GM12878 (cell line): Measurements from ENCODE around the gene CREB3L4. TPM values are rescaled to one million over a fixed set of nuclear protein-coding genes. Genes with fewer than 3 reads are reported as not detected.
A peak's percentile ranks its signal among the peaks of the same experiment; 100 is the strongest.

Experiments
- ATAC-seq: fragments of 200-7000 bp; cut with Tn5 transposase; 3 replicates; pipeline ENCODE4 v1.9.1; 2020; ENCODE audit warnings: mild to moderate bottlenecking, moderate library complexity
- BruUV-seq: library from RNA; stranded (reverse); fragments of 400-500 nt; replicated peaks from 2 replicates; lab custom pipeline; 2021; lab: Mats Ljungman, UMichigan
- CTCF ChIA-PET: fragments of 300-600 bp; sonication (Branson Sonifier 250); formaldehyde crosslinking; extraction: SDS; loops from one replicate; lab custom pipeline; 2021; ENCODE audit warnings: inconsistent platforms; lab: Yijun Ruan, JAX
- POLR2A ChIA-PET: fragments of 350-600 bp; formaldehyde crosslinking; extraction: SDS; loops from one replicate; lab custom pipeline; 2021; ENCODE audit warnings: inconsistent platforms; lab: Charles Lee
- RAD21 ChIA-PET: fragments of 300-600 bp; sonication (Branson Sonifier 250); formaldehyde crosslinking; loops from one replicate; lab custom pipeline; 2023; ENCODE audit warnings: antibody characterized with exemption; ENCODE audit not compliant: unreplicated experiment; lab: Charles Lee
- SMC1A ChIA-PET: fragments of 300-600 bp; sonication (Branson Sonifier 250); formaldehyde crosslinking; loops from one replicate; lab custom pipeline; 2023; ENCODE audit not compliant: unreplicated experiment, uncharacterized antibody; lab: Charles Lee
- DNase-seq: peaks from one replicate; pipeline ENCODE4 v3.0.0-alpha.2; 2011; ENCODE audit warnings: low read depth, low spot score
- FAIRE-seq: peaks from 3 replicates; lab custom pipeline; 2011; peaks lifted over from hg19 to GRCh38; lab: Jason Lieb, UNC
- H2AFZ ChIP-seq: 2 replicates; pipeline ENCODE4 v1.6.0; 2011; ENCODE audit warnings: low read depth, low read length, control low read depth; ENCODE audit not compliant: control insufficient read depth
- H3K27ac ChIP-seq: 2 replicates; pipeline ENCODE4 v1.5.1; 2011; ENCODE audit warnings: control low read depth; ENCODE audit not compliant: control insufficient read depth, insufficient read depth
- H3K27me3 ChIP-seq, 2 experiments: replicated peaks in 1 of 2; 2 replicates each; pipeline versions ENCODE4 v1.6.0 to v1.6.1; 2011; ENCODE audit warnings: low read length in 1 of 2; ENCODE audit not compliant: control insufficient read depth in 2 of 2, insufficient read depth in 2 of 2
- H3K36me3 ChIP-seq, 2 experiments: 2 replicates each; pipeline ENCODE4 v1.5.1; 2011; ENCODE audit warnings: low read length in 1 of 2; ENCODE audit not compliant: control insufficient read depth in 2 of 2, insufficient read depth in 2 of 2
- H3K4me1 ChIP-seq: 2 replicates; pipeline ENCODE4 v1.6.1; 2011; ENCODE audit warnings: mild to moderate bottlenecking, low read length, moderate library complexity, mixed read lengths; ENCODE audit not compliant: control insufficient read depth, insufficient read depth
- H3K4me2 ChIP-seq: 2 replicates; pipeline ENCODE4 v1.6.0; 2011; ENCODE audit warnings: control low read depth; ENCODE audit not compliant: control insufficient read depth, insufficient read depth
- H3K4me3 ChIP-seq: fragments of 200-600 bp; sonication (generic); 2 replicates; pipeline ENCODE4 v1.5.1; 2016
- H3K79me2 ChIP-seq: 2 replicates; pipeline ENCODE4 v1.6.0; 2011; ENCODE audit warnings: low read length; ENCODE audit not compliant: control insufficient read depth, insufficient read depth
- H3K9ac ChIP-seq: 2 replicates; pipeline ENCODE4 v1.8.0; 2011; ENCODE audit warnings: low read length, control low read depth, mixed read lengths; ENCODE audit not compliant: control insufficient read depth, insufficient read depth
- H3K9me3 ChIP-seq: replicated peaks from 3 replicates; pipeline ENCODE4 v1.5.1; 2011; ENCODE audit warnings: mild to moderate bottlenecking, low read length; ENCODE audit not compliant: control insufficient read depth, insufficient read depth
- H4K20me1 ChIP-seq: 2 replicates; pipeline ENCODE4 v1.6.0; 2011; ENCODE audit not compliant: control insufficient read depth, insufficient read depth
- CEBPB ChIP-seq, 2 experiments: fragments of 150-350 bp in 1 of 2; IDR thresholded peaks; 2 replicates each; pipeline ENCODE4 v1.6.1; 2012 to 2014; ENCODE audit warnings: low read depth in 2 of 2, low read length in 2 of 2, borderline replicate concordance in 1 of 2, inconsistent platforms in 1 of 2
- DPF2 ChIP-seq: fragments of 450-650 bp; IDR thresholded peaks from 2 replicates; pipeline ENCODE4 v1.6.1; 2017; ENCODE audit warnings: mild to moderate bottlenecking
- EP300 ChIP-seq, 2 experiments: fragments of 150-350 bp in 1 of 2; IDR thresholded peaks; 2 replicates each; pipeline ENCODE4 v1.6.1; 2011 to 2012; ENCODE audit warnings: low read depth in 2 of 2, low read length in 2 of 2, borderline replicate concordance in 1 of 2, improper control_type of control experiment in 1 of 2, inconsistent platforms in 1 of 2; ENCODE audit not compliant: control insufficient read depth in 1 of 2
- EZH2 ChIP-seq: IDR thresholded peaks from 2 replicates; pipeline ENCODE4 v1.6.1; 2012; ENCODE audit warnings: low read depth, mild to moderate bottlenecking, control low read depth, inconsistent platforms, low read length, borderline replicate concordance; ENCODE audit not compliant: control insufficient read depth
- HDAC2 ChIP-seq: fragments of 200-600 bp; sonication (generic); IDR thresholded peaks from 2 replicates; pipeline ENCODE4 v1.6.1; 2017
- LARP7 ChIP-seq: fragments of 450-650 bp; IDR thresholded peaks from 2 replicates; pipeline ENCODE4 v1.6.1; 2017; ENCODE audit warnings: mild to moderate bottlenecking
- NRF1 ChIP-seq: conservative IDR thresholded peaks from 2 replicates; pipeline ENCODE4 v1.6.1; 2011; ENCODE audit warnings: mild to moderate bottlenecking, low read depth, low read length, improper control_type of control experiment
- POU2F2 ChIP-seq: IDR thresholded peaks from 3 replicates; pipeline ENCODE4 v1.6.1; 2011; ENCODE audit warnings: low read depth, mild to moderate bottlenecking, low read length, borderline replicate concordance
- RAD21 ChIP-seq: IDR thresholded peaks from 2 replicates; pipeline ENCODE4 v1.6.1; 2011; ENCODE audit warnings: mild to moderate bottlenecking, low read depth, low read length, moderate library complexity; ENCODE audit not compliant: insufficient read depth
- TARDBP ChIP-seq: IDR thresholded peaks from 2 replicates; pipeline ENCODE4 v1.6.1; 2016; ENCODE audit warnings: borderline replicate concordance
- YBX1 ChIP-seq: fragments of 450-650 bp; IDR thresholded peaks from 2 replicates; pipeline ENCODE4 v1.6.1; 2016; ENCODE audit warnings: antibody characterized with exemption
- ZBTB33 ChIP-seq: fragments of 450-650 bp; IDR thresholded peaks from 2 replicates; pipeline ENCODE4 v1.6.1; 2017; ENCODE audit warnings: mild to moderate bottlenecking
- ZNF24 ChIP-seq: fragments of 450-650 bp; IDR thresholded peaks from 2 replicates; pipeline ENCODE4 v1.6.1; 2017; ENCODE audit warnings: antibody characterized with exemption, mild to moderate bottlenecking
- ZZZ3 ChIP-seq: IDR thresholded peaks from 2 replicates; pipeline ENCODE4 v1.6.1; 2011; ENCODE audit warnings: low read depth; ENCODE audit not compliant: control insufficient read depth, insufficient read length
- WGBS: methylation state at CpG from one replicate; pipeline ENCODE4 v1.1.6; 2016; ENCODE audit warnings: low lambda C conversion rate; ENCODE audit not compliant: insufficient replicate concordance, insufficient coverage; ENCODE audit errors: missing lambda C conversion rate; 5-methylcytosine and 5-hydroxymethylcytosine counted together
- in situ Hi-C: fragments of 300-500 bp; cut with MboI; formaldehyde crosslinking; loops from 9 replicates; pipeline ENCODE4 v1.14.3; 2018; ENCODE audit warnings: mixed read lengths
- intact Hi-C: fragments of 100-400 bp; cut with micrococcal nuclease; formaldehyde crosslinking; loops from one replicate; pipeline ENCODE4 v1.14.2; 2022; ENCODE audit not compliant: unreplicated experiment
- polyA plus RNA-seq, 11 experiments: library from polyadenylated mRNA; depleted of rRNA in 4 of 11; unstranded in 6 of 11; stranded (reverse) in 5 of 11; fragments of >200 nt; fragmentation: Nextera tagmentation in 4 of 11; fragmentation: Illumina TruSeq in 1 of 11; extraction: Ambion mirVana in 4 of 11; extraction: Trizol in 1 of 11; gene quantifications; 1 replicate in 1 of 11; 2 replicates in 10 of 11; pipeline versions ENCODE4 v1.2.1 to v1.2.3, GENCODE V29; 2011 to 2016; ENCODE audit warnings: inconsistent platforms in 2 of 11, missing spikeins in 2 of 11, low read depth in 1 of 11
- total RNA-seq, 4 experiments: library from RNA; depleted of rRNA in 3 of 4; stranded (reverse); fragments of >200 nt in 3 of 4; fragmentation: Illumina TruSeq in 1 of 4; extraction: Trizol in 1 of 4; gene quantifications; 2 replicates each; pipeline versions ENCODE4 v1.2.1 to v1.2.3, GENCODE V29; 2013 to 2021
- TF ChIP-seq, protein P1 (sequence below): fragments of 450-650 bp; IDR thresholded peaks from 2 replicates; pipeline ENCODE4 v1.6.1; 2017; ENCODE audit warnings: low read depth, mild to moderate bottlenecking, moderate library complexity
- TF ChIP-seq, protein P2 (sequence below): fragments of 450-650 bp; IDR thresholded peaks from 2 replicates; pipeline ENCODE4 v1.6.1; 2016; ENCODE audit warnings: mild to moderate bottlenecking, moderate library complexity, borderline replicate concordance

The CREB3L4 gene
- total and polyA plus RNA-seq, 10 of the 15 experiments (the other 5 are each of a cell fraction or from before 2014, with no cell fraction given) = 9.7 to 14.0 (median 12.1) TPM

DNA sequence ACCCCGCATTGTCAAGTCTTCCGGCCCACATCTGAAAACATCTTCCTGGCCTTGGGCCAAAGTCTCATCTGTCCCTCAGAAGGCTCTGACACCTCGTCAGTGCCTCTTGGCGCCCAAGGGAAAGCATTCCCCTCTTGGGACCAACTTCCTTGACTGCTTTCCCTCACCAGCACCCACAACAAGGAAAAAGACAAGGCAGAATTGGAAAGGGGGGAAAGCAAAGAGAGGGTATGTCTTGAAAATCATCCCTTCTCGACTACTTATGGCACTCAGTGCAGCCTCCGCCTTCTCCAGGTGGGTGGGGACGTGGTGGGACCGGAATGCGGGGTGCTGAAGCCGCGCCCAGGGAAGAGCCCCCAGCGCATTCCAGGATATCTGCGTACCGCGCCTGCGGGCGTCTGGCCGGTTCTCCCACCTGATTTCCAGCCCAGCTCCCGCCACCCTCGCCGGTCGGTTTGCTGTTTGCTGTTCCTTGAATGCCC lies 3.8 kb upstream of the CREB3L4 start:
- whole genome bisulfite sequencing = 2% methylated on average over 22 of the region's 22 CpGs
- in situ Hi-C loops = no loop called here
- ATAC-seq = no peak
- Histone ChIP-seq H3K4me1 (peaks cover 18% of the 10 kb centered on the region), H3K27me3 (no peaks in the 10 kb centered on the region), H2AFZ (peak overlapping the region; percentile 75), H3K36me3 (peaks cover 9 to 15% of the 10 kb centered on the region in 2 experiments), H3K79me2 (peaks cover 57% of the 10 kb centered on the region), H4K20me1 (no peaks in the 10 kb centered on the region; the same call in 1 of the 2 replicates), H3K4me3 (peak overlapping the region; percentile 88), H3K9ac (peak overlapping the region; percentile 98), H3K9me3 (no peaks in the 10 kb centered on the region), H3K27ac (peak overlapping the region; percentile 93), H3K4me2 (peak overlapping the region; percentile 92)
- ChIA-PET RAD21 (interaction anchor here (1.6 to 6.4 kb wide), 6 partner anchors 11 to 159 kb away, joined by 8 to 42 read pairs (median 14); partner anchors contain the start of genes DENND4B, GATAD2B, JTB and RAB13), SMC1A (interaction anchor here (1.8 to 7.7 kb wide), 3 partner anchors 13 to 167 kb away, joined by 5 to 82 read pairs (median 23); partner anchors contain the start of genes DENND4B and JTB), CTCF (interaction anchor here (0.9 to 7.1 kb wide), 7 partner anchors 13 to 180 kb away, joined by 3 to 64 read pairs (median 20); partner anchors contain the start of genes DENND4B, GATAD2B, JTB and RAB13), POLR2A (interaction anchor here (0.6 to 10.0 kb wide), 17 partner anchors 9 to 329 kb away, joined by 3 to 132 read pairs (median 4); partner anchors contain the start of genes DENND4B, GATAD2B, ILF2 and JTB)
- DNase-seq = no peak
- BruUV-seq = TSS peak; percentile 81
- intact Hi-C loops = no loop called here
- peak; percentile 72 for FAIRE-seq
- TF ChIP-seq LARP7 = peak; percentile 50; the same call in 1 of the 2 replicates
- TF ChIP-seq RAD21 = no peak
- TF ChIP-seq ZZZ3 = no peak
- TF ChIP-seq POU2F2 = no peak
- TF ChIP-seq HDAC2 = no peak
- TF ChIP-seq CEBPB (IDR thresholded peaks at IDR 0.05; ENCODE audit: borderline replicate concordance in 1 of 2, low read depth in 2 of 2, low read length in 2 of 2) = no peak
- TF ChIP-seq, protein P1, sequence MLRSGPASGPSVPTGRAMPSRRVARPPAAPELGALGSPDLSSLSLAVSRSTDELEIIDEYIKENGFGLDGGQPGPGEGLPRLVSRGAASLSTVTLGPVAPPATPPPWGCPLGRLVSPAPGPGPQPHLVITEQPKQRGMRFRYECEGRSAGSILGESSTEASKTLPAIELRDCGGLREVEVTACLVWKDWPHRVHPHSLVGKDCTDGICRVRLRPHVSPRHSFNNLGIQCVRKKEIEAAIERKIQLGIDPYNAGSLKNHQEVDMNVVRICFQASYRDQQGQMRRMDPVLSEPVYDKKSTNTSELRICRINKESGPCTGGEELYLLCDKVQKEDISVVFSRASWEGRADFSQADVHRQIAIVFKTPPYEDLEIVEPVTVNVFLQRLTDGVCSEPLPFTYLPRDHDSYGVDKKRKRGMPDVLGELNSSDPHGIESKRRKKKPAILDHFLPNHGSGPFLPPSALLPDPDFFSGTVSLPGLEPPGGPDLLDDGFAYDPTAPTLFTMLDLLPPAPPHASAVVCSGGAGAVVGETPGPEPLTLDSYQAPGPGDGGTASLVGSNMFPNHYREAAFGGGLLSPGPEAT = peak; percentile 25; the same call in 1 of the 2 replicates
- no peak for TF ChIP-seq DPF2
- no peak for TF ChIP-seq TARDBP
- no peak for TF ChIP-seq EZH2
- TF ChIP-seq, protein P2, sequence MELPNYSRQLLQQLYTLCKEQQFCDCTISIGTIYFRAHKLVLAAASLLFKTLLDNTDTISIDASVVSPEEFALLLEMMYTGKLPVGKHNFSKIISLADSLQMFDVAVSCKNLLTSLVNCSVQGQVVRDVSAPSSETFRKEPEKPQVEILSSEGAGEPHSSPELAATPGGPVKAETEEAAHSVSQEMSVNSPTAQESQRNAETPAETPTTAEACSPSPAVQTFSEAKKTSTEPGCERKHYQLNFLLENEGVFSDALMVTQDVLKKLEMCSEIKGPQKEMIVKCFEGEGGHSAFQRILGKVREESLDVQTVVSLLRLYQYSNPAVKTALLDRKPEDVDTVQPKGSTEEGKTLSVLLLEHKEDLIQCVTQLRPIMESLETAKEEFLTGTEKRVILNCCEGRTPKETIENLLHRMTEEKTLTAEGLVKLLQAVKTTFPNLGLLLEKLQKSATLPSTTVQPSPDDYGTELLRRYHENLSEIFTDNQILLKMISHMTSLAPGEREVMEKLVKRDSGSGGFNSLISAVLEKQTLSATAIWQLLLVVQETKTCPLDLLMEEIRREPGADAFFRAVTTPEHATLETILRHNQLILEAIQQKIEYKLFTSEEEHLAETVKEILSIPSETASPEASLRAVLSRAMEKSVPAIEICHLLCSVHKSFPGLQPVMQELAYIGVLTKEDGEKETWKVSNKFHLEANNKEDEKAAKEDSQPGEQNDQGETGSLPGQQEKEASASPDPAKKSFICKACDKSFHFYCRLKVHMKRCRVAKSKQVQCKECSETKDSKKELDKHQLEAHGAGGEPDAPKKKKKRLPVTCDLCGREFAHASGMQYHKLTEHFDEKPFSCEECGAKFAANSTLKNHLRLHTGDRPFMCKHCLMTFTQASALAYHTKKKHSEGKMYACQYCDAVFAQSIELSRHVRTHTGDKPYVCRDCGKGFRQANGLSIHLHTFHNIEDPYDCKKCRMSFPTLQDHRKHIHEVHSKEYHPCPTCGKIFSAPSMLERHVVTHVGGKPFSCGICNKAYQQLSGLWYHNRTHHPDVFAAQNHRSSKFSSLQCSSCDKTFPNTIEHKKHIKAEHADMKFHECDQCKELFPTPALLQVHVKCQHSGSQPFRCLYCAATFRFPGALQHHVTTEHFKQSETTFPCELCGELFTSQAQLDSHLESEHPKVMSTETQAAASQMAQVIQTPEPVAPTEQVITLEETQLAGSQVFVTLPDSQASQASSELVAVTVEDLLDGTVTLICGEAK = 0 out of 2 replicates have a peak, but pooled peaks have one; percentile 2
- no peak for TF ChIP-seq NRF1
- TF ChIP-seq EP300 (IDR thresholded peaks at IDR 0.05; ENCODE audit: borderline replicate concordance in 1 of 2, control insufficient read depth in 1 of 2, low read depth in 2 of 2, low read length in 2 of 2) = no peak
- TF ChIP-seq ZNF24 = no peak
- no peak for TF ChIP-seq YBX1
- no peak for TF ChIP-seq ZBTB33
